ENCODE results near the gene CACFD1. TPM values are rescaled to one million over a fixed set of nuclear protein-coding genes. Genes with fewer than 3 reads are reported as not detected.
A peak's percentile ranks its signal among the peaks of the same experiment; 100 is the strongest.

Gene CACFD1
- total RNA-seq, 1 experiment from 2014 or later, result 6.9 TPM

DNA sequence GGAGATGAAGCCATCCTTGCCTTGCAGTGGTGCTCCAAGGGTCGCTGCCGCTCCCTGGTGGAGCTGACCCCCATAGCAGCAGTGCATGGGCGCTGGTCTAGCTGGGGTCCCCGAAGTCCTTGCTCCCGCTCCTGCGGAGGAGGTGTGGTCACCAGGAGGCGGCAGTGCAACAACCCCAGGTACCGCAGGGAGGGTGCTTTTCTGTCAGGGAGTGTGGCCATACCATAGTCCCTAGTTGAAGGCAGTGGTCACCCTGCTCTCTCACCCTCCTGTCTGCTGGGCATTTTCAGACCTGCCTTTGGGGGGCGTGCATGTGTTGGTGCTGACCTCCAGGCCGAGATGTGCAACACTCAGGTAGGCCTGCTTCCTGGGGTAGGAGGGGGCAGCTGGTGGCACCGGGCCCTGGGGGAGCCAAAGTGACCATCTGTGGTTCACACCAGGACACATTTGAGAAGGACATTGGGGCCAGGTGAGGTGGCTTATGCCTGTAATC lies 26.4 kb upstream of the CACFD1 start:
- BruUV-seq (replicated peaks), result no TSS peak

More for the DNA sequence above, 26.4 kb upstream of the CACFD1 start:
- ATAC-seq (no peak), DNase-seq (ENCODE audit: low read depth, low spot score) (no peak)
- Histone ChIP-seq H3K4me3 (replicated peaks in 1 of 2; ENCODE audit: low read depth in 1 of 2, low read length in 2 of 2) (no peak overlapping the region), H3K4me1 (ENCODE audit: control insufficient read depth in 1 of 2, insufficient read depth in 2 of 2, low read length in 2 of 2) (no peaks in the 10 kb centered on the region), H3K9me2 (ENCODE audit: insufficient read depth) (no peaks in the 10 kb centered on the region), H3K36me3 (ENCODE audit: control insufficient read depth in 1 of 2, insufficient read depth in 2 of 2, low read length in 2 of 2) (no peaks in the 10 kb centered on the region), H4K20me1 (ENCODE audit: insufficient read depth) (no peaks in the 10 kb centered on the region), H3K27me3 (ENCODE audit: insufficient read depth, low read length) (no peaks in the 10 kb centered on the region), H3K4me2 (ENCODE audit: low read length) (no peak overlapping the region), H3K9me3 (ENCODE audit: control insufficient read depth in 1 of 2, insufficient read depth in 1 of 2, low read depth in 1 of 2, low read length in 2 of 2) (no peaks in the 10 kb centered on the region), H3K9ac (ENCODE audit: low read length) (no peak overlapping the region), H3K79me2 (ENCODE audit: insufficient read depth, low read length) (no peaks in the 10 kb centered on the region), H3K27ac (ENCODE audit: low read depth, low read length) (no peak overlapping the region), H2AFZ (ENCODE audit: low read depth, low read length, poor library complexity, severe bottlenecking) (no peak overlapping the region)
- CTCF ChIA-PET, result no interaction called here
- RAD21 ChIA-PET (ENCODE audit: low non-redundant PET in 1 of 2, low total read pairs in 2 of 2, uncharacterized antibody in 2 of 2, unreplicated experiment in 2 of 2), result no interaction called here
- TF ChIP-seq, protein P1, sequence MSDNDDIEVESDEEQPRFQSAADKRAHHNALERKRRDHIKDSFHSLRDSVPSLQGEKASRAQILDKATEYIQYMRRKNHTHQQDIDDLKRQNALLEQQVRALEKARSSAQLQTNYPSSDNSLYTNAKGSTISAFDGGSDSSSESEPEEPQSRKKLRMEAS (IDR thresholded peaks at IDR 0.05), result no peak
- TF ChIP-seq, protein P2, sequence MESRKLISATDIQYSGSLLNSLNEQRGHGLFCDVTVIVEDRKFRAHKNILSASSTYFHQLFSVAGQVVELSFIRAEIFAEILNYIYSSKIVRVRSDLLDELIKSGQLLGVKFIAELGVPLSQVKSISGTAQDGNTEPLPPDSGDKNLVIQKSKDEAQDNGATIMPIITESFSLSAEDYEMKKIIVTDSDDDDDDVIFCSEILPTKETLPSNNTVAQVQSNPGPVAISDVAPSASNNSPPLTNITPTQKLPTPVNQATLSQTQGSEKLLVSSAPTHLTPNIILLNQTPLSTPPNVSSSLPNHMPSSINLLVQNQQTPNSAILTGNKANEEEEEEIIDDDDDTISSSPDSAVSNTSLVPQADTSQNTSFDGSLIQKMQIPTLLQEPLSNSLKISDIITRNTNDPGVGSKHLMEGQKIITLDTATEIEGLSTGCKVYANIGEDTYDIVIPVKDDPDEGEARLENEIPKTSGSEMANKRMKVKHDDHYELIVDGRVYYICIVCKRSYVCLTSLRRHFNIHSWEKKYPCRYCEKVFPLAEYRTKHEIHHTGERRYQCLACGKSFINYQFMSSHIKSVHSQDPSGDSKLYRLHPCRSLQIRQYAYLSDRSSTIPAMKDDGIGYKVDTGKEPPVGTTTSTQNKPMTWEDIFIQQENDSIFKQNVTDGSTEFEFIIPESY (IDR thresholded peaks at IDR 0.05; ENCODE audit: extremely low read depth, insufficient replicate concordance, low read length), result no peak
- TF ChIP-seq RAD21 (IDR thresholded peaks at IDR 0.05; ENCODE audit: low read depth), result no peak
- no peak for TF ChIP-seq SRF (IDR thresholded peaks at IDR 0.05; ENCODE audit: low read depth)
- no peak for TF ChIP-seq EGR1 (IDR thresholded peaks at IDR 0.05; ENCODE audit: low read depth)
- TF ChIP-seq, protein P3, sequence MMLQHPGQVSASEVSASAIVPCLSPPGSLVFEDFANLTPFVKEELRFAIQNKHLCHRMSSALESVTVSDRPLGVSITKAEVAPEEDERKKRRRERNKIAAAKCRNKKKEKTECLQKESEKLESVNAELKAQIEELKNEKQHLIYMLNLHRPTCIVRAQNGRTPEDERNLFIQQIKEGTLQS (IDR thresholded peaks at IDR 0.05), result no peak
- TF ChIP-seq, protein P4, sequence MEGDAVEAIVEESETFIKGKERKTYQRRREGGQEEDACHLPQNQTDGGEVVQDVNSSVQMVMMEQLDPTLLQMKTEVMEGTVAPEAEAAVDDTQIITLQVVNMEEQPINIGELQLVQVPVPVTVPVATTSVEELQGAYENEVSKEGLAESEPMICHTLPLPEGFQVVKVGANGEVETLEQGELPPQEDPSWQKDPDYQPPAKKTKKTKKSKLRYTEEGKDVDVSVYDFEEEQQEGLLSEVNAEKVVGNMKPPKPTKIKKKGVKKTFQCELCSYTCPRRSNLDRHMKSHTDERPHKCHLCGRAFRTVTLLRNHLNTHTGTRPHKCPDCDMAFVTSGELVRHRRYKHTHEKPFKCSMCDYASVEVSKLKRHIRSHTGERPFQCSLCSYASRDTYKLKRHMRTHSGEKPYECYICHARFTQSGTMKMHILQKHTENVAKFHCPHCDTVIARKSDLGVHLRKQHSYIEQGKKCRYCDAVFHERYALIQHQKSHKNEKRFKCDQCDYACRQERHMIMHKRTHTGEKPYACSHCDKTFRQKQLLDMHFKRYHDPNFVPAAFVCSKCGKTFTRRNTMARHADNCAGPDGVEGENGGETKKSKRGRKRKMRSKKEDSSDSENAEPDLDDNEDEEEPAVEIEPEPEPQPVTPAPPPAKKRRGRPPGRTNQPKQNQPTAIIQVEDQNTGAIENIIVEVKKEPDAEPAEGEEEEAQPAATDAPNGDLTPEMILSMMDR (IDR thresholded peaks at IDR 0.05 in 2 of 3, conservative IDR thresholded peaks at IDR 0.05 in 1 of 3; ENCODE audit: borderline replicate concordance in 1 of 3, insufficient read depth in 1 of 3, low read depth in 2 of 3, low read length in 2 of 3), result 0 out of 6 replicates have a peak, but pooled peaks of 1 of the 3 experiments have one; percentile 9
- intact Hi-C loops (cut with micrococcal nuclease), result no loop called here
- POLR2A ChIA-PET, result no interaction called here
